Measurements from ENCODE around the gene SLC22A2.
"Not testable (repeated sequence)": the region's sequence is repeated elsewhere in the genome, so short reads cannot be mapped to it uniquely, and the experiment has no call there.

The SLC22A2 gene

GRCh38 chr6:160258346-160259142 is at the start of gene SLC22A2:
TSS of gene SLC22A2 (minus strand) at chr6:160258821. CDS start at chr6:160258757, 64 bp downstream.
- DNase-seq (ENCODE audit: low read depth in 2 of 2): no peak

- DNase-seq (ENCODE audit: low read depth in 2 of 2): no peak
Observed at GRCh38 chr6:160305926-160306713, 47.5 kb upstream of the SLC22A2 start.

DNA sequence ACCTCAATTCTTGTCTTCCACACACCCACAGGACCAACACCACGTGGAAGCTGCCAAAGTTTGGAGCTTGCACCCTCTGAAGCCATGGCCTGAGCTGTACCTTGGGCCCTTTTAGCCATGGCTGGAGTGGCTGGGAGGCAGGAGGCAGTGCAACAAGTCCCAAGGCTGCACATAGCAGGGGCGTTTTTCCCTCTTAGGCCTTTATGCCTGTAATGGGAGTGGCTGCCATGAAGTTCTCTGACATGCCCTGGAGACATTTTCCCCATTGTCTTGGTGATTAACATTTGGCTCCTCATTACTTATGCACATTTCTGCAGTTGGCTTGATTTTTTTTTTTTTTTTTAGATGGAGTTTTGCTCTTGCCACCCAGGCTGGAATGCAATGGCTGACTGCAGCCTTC is 45.2 kb upstream of the SLC22A2 start:
- DNase-seq (ENCODE audit: low read depth in 2 of 2): no peak

- DNase-seq (ENCODE audit: low read depth in 2 of 2): not testable (repeated sequence)
Observed at GRCh38 chr6:160302431-160303082, 43.9 kb upstream of the SLC22A2 start.

DNA sequence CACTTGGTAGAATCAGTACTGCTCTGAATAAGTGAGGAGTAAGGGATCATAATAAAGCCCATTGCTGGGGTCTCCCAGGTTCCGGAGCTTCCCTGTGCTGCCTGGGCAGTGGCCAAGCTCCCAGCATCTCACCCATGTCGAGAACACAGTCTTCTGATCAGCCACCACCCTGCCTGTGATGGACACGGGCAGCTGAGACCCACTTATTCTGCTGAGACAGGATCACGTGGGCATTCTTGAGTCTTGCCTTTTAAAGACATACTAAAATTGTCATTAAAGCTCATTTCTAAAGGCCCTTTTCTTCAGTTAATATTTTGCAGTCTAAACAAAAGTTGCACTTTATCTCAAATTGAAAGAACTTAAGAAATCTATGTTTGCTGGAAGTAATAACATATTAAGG is 42.7 kb upstream of the SLC22A2 start:
- DNase-seq (ENCODE audit: low read depth in 2 of 2): no peak

DNA sequence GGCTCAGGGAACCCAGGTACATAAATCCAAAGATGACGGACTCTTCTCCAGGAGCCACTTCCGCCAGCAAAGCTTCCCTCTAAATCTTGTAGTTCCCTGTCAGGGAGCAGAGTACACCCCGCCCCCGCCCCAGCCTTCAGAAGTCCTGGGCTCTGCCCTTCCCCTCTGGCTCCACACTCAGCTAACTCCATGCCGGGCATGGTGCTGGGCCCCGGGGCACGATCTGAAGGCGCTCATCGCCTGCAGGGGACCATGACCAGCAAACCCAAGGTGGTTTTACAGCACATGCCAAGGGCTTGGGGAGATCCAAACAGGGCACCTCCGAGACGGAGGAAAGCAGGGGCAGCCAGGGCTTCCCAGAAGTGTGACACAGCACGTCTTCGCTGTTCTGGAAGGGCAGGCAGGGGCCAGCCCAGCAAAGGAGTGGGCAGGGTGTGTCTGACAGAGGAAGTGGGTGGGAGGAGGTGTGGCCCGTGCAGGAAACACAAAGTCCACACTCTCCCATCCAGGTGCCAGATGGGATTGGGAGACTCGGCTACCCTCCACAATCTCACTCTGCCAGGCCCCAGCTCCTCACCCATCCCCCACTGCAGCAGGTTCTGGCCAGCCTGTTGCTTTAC is 41.6 kb upstream of the SLC22A2 start:
- DNase-seq (ENCODE audit: low read depth in 2 of 2): no peak

DNA sequence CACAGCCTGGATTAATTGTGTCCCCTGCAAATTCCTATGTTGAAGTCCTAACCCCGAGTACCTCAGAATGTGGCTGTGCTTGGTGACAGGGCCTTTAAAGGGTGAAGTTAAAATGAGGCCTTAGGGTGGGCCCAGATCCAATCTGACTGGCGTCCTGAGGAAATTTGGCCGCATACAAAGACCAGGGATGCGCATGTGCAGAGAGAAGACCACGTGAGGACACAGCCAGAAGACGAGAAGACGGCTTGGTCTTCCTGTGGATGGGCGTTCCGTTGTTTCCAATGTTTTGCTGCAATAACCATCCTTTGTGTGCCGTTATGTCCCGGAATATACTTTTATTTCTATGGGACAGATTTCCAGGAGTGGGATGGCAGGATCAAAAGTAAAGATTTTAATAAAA is 40.9 kb upstream of the SLC22A2 start:
- DNase-seq (ENCODE audit: low read depth in 2 of 2): no peak

DNA sequence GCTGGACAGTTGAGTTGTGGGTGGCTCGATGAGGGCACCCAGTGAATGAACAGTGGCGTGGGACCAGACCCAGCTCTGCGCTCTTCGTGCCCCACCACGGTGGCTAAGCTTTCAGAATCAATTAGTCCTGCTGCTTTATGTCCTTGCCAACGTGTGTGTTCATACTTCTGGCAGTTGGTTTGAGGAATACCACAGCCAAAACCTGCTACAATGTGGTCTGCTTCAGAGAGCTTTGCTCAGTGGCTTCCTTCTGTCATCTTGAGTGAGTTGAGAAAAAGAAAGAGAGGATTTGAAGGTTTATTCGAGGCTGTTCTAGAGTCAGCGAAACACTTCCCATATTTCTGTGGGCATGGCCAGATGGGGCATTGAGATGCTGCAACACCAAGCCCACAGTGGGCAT is 39.5 kb upstream of the SLC22A2 start:
- no peak for DNase-seq (ENCODE audit: low read depth in 2 of 2)

DNA sequence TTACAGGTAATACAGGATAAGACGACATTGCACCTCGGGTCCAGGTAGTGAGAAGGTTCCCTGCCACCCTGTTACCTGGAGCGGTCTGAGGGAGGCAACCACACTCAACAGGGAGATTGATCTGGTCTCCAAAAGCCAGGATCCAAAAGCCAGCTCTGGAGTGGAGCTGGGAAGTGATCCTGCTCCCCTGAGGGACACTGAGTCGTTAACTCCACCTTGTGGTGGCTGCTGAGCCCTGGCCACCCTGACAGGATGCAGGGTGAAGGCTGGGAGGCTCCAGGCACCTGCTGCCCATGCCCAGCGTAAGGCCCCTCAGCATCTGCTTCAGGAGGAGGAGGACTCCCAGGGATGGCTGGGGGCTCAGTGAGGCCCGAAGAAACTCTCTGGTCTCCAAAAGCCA is 38.7 kb upstream of the SLC22A2 start:
- DNase-seq (ENCODE audit: low read depth in 2 of 2): no peak

DNA sequence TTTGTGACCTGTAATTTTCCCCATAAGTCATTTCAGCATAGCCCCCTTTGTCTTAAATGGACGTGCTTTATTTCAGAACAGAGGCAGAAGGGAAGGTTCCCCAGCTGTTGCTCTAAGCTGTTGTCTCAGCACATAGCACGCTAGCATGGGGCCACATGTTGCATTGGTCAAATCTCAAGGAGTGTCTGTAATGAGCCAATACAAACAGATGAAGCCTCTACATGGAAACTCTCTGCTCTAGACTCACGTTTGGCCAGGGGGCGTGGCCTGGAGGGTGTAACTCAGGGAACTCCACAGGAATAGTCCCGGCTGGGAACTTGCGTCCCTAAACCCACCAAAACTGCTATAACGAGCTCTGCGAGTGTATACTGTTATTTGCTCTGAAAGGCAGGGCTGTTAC is 35.2 kb upstream of the SLC22A2 start:
- DNase-seq (ENCODE audit: low read depth in 2 of 2): no peak

GRCh38 chr6:160285541-160286105 is 27.0 kb upstream of the SLC22A2 start:
- no peak for DNase-seq (ENCODE audit: low read depth in 2 of 2)

DNA sequence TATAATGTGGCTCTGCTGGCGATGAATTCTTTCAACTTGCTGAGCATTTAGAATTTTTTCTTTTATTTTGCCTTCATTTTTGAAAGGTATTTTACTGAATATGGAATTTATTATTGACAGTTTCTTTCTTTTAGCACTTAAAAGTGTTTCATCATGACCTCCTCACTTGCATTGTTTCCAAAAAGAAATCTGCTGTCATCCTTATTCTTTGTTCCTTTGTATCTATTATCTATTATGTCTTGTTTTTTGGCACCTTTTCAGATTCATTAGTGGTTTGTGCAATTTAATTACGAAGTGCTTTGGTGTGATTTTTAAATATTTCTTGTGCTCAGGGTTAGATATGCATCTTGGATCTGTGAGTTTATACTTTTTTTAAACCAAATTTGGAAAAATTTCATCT is 26.0 kb upstream of the SLC22A2 start:
- no peak for DNase-seq (ENCODE audit: low read depth in 2 of 2)

DNA sequence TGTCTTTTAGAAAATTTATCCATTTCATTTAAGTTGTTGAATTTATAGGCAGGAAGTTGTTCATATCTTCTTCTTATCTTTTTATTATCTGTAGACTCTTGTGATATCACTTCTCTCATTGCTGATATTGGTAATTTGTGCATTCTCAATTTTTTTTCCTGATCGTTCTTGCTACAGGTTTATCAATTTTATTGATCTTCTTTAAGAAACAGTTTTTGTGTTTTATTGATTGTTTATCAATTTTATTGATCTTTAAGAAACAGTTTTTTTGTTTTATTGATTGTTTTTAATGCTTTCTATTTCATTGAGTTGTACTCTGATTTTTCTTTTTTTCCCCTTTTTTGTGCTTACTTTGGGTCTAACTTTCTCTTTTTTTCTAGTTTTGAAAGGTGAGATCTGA is 23.8 kb upstream of the SLC22A2 start:
- DNase-seq (ENCODE audit: low read depth in 2 of 2): no peak

DNA sequence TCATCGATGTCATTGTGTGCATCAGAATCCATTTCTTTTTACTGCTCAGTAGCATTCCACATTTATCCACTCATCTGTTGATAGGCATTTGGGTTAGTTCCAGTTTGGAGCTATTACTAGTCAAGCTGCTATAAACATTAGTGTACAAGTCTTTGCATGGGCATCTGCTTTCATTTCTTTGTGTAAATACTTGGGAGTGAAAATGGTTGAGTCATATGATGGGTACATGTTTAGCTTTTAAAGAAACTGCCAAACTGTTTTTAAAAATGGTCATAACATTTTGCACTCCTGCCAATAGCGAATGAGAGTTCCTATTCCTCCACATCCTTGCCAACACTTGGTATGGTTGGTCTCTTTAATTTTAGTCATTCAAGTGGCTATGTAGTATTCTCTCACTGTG is 21.2 kb upstream of the SLC22A2 start:
- no peak for DNase-seq (ENCODE audit: low read depth in 2 of 2)

DNA sequence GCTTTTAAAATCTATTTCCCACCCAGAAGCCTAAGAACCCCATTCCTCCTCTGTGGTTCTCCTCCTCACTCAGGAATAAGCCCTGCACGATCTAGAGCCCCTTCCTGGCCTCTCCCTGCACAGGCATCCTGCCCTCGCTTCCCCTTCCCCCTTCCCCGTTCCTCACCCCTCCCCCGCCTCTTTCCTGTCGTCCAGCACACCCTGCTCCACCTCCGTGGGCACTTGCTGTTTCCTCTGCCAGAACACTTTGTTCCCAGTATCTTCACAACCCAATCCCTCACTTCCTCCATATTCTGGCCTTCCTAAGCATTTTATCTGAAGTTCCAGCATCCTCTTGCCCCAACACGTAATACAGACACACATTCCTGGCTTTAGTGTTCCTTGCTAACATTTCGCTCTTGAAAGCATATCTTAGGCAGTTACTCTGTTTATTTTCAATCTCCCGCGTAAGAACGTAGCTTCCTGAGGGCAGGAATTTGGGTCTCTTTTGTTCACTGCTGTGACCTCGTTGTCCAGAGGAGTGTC is 20.2 kb upstream of the SLC22A2 start:
- DNase-seq (ENCODE audit: low read depth in 2 of 2): no peak

- no peak for DNase-seq (ENCODE audit: low read depth in 2 of 2)
Observed at GRCh38 chr6:160278311-160278710, 19.7 kb upstream of the SLC22A2 start.

- no peak for DNase-seq (ENCODE audit: low read depth in 2 of 2)
Observed at GRCh38 chr6:160277546-160277945, 18.9 kb upstream of the SLC22A2 start.

GRCh38 chr6:160277144-160277543 is 18.5 kb upstream of the SLC22A2 start:
- DNase-seq (ENCODE audit: low read depth in 2 of 2): no peak

GRCh38 chr6:160276126-160276525 is 17.5 kb upstream of the SLC22A2 start:
- DNase-seq (ENCODE audit: low read depth in 2 of 2): no peak

GRCh38 chr6:160275511-160276003 is 16.9 kb upstream of the SLC22A2 start:
- no peak for DNase-seq (ENCODE audit: low read depth in 2 of 2)

- DNase-seq (ENCODE audit: low read depth in 2 of 2): no peak
Observed at GRCh38 chr6:160274871-160275510, 16.4 kb upstream of the SLC22A2 start.

Measured in stimulated activated CD4-positive, alpha-beta T cell treated with anti-CD3 and anti-CD28 coated beads, Interleukin-4, amount 100 ng/mL, for 48 hours (primary cell).